ENCODE data around the gene KLRC4.

DNA sequence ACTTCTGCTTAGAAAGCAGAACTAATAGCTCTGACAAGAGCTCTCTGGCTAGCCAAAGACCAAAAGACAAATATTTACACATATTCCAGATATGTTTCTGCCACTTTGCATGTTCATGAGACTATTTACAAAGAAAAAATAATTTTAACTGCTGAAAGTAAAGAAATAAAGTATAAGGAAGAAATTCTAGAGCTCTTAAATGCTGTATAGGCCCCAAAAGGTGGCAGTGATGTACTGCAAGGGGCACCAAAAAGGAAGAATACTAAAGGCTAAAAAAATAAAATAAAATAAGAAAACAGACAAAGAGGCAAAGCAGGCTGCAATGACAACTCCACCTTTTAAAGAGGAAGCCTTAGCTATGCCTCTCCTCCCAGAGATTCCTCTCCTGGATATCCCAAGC, 42.7 kb downstream of the KLRC4 start:
- TF ChIP-seq, protein P1, sequence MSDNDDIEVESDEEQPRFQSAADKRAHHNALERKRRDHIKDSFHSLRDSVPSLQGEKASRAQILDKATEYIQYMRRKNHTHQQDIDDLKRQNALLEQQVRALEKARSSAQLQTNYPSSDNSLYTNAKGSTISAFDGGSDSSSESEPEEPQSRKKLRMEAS (IDR thresholded peaks at IDR 0.05), result no peak
- TF ChIP-seq, protein P2, sequence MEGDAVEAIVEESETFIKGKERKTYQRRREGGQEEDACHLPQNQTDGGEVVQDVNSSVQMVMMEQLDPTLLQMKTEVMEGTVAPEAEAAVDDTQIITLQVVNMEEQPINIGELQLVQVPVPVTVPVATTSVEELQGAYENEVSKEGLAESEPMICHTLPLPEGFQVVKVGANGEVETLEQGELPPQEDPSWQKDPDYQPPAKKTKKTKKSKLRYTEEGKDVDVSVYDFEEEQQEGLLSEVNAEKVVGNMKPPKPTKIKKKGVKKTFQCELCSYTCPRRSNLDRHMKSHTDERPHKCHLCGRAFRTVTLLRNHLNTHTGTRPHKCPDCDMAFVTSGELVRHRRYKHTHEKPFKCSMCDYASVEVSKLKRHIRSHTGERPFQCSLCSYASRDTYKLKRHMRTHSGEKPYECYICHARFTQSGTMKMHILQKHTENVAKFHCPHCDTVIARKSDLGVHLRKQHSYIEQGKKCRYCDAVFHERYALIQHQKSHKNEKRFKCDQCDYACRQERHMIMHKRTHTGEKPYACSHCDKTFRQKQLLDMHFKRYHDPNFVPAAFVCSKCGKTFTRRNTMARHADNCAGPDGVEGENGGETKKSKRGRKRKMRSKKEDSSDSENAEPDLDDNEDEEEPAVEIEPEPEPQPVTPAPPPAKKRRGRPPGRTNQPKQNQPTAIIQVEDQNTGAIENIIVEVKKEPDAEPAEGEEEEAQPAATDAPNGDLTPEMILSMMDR (IDR thresholded peaks at IDR 0.05; ENCODE audit: control extremely low read depth in 1 of 3, insufficient read depth in 1 of 3, low read depth in 1 of 3, low read length in 3 of 3), result peak in 1 of 3 experiments; percentile 36; a peak in 1 of 4 replicates
- TF ChIP-seq CHD1 (IDR thresholded peaks at IDR 0.05; ENCODE audit: low read depth, low read length) (no peak), GABPA (IDR thresholded peaks at IDR 0.05; ENCODE audit: borderline replicate concordance, insufficient read depth, low read length) (no peak), MAFK (IDR thresholded peaks at IDR 0.05; ENCODE audit: low read depth, low read length) (no peak)

Measured in H1 (cell line).